Left renal pelvis (tissue), 4 donors: ENCODE results near the gene GJD4. TPM values are rescaled to one million over a fixed set of nuclear protein-coding genes. Genes with fewer than 3 reads are reported as not detected.

Experiments used
- DNase-seq, 4 donors: peaks; one replicate each; pipeline ENCODE4 v3.0.0-alpha.2; 2013; ENCODE audit warnings: low read depth in 4 of 4, low spot score in 3 of 4
- polyA plus RNA-seq, 4 donors: library from polyadenylated mRNA; unstranded; fragments of 120-200 nt; gene quantifications; one replicate each; pipeline ENCODE4 v1.2.1, GENCODE V29; 2013; ENCODE audit not compliant: insufficient read length in 4 of 4

Gene GJD4
- polyA plus RNA-seq, 4 donors: 0.17 TPM; not detected in 3

GRCh38 chr10:35578618-35578956, 26.6 kb upstream of the GJD4 start:
- no peak for DNase-seq

DNA sequence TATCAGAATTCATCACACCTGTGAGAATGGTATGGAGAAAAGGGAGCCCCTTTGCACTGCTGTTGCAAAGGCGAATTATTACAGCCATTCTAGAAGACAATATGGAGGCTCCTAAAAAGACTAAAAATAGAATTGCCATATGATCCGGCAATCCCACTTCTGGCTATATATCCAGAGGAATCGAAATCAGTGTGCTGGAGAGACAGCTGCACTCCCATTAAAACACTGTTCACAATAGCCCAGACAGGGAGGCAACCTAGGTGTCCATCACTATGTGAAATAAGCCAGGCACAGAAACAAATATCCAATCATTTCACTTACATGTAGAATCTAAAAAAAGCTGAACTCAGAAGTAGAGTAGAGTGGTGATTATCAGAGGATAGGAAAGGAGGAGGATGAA, 26.0 kb upstream of the GJD4 start:
- DNase-seq: no peak

- no peak for DNase-seq
These were observed 25.3 kb upstream of the GJD4 start for GRCh38 chr10:35579726-35580422.

GRCh38 chr10:35580423-35580770, 24.7 kb upstream of the GJD4 start:
- no peak for DNase-seq

GRCh38 chr10:35581655-35582054, 23.5 kb upstream of the GJD4 start:
- DNase-seq: no peak

DNA sequence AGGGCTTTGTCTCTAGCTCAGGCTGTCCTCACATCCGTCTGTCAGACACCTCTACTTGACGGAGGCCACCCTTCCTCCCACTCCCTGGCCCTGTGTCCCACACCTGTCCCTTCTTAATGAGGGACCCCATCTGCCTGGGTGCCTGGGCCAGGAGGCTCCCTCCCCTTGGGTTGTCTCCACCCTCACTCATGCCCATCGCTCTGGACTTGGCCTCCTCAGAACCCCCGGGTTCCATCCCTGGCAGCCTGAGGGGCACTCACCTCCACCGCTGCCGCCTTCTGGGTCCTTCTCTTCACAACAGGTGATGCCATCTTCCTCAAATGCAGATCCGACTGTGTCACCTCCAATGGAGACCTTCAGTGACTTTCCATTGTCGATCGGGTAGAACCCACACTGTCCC, 20.2 kb upstream of the GJD4 start:
- no peak for DNase-seq

GRCh38 chr10:35585356-35585755, 19.8 kb upstream of the GJD4 start:
- DNase-seq: no peak

DNA sequence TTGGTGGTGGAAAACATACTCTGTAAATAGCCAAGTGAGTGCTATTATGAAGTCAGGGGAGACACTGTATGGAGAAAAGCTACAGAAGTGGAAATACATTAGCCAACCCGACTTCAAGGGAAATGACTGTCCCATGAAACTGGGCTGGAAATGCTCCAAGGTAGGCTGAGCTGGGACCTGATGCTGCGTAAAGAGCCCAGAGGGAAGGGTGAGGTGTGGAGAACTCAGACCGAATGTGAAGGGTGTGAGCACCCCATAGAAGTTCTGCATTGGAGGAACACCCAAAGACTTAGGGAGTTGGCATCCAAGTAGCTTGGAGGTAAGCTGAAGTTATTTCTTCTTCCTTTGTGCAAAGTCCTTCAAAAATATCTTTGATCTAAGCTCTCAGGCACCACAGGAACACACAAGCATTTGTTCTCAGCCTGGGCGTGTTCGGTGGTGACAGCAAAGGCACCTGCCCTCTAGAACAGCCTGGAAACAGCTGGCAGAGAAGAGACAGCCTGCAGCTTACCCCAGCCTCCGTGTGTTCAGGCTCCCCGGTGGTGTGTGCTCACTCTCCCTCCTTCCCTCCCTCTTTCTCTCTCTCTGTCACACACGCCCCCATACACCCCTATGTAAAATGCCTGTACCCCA, 19.1 kb upstream of the GJD4 start:
- no peak for DNase-seq

DNA sequence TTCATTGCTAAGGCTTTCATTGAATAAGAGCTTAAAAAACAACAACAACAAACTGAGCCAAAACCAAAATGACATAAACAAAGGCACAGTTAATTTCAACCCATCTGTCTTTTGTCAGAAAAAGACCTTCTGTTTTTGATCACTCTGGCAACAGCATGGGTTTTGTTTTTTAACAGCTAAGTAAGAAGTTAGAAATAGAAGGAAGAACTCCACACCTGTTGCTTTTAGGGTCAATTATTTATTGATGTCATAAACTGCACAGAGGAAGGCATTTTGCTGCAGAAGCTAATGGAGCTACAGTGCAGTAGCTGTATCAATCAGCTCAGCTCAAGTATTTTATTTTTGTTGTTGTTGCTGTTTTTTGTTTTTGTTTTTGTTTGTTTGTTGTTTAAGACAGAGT, 16.3 kb upstream of the GJD4 start:
- DNase-seq: no peak

GRCh38 chr10:35592441-35592840, 12.7 kb upstream of the GJD4 start:
- no peak for DNase-seq

DNA sequence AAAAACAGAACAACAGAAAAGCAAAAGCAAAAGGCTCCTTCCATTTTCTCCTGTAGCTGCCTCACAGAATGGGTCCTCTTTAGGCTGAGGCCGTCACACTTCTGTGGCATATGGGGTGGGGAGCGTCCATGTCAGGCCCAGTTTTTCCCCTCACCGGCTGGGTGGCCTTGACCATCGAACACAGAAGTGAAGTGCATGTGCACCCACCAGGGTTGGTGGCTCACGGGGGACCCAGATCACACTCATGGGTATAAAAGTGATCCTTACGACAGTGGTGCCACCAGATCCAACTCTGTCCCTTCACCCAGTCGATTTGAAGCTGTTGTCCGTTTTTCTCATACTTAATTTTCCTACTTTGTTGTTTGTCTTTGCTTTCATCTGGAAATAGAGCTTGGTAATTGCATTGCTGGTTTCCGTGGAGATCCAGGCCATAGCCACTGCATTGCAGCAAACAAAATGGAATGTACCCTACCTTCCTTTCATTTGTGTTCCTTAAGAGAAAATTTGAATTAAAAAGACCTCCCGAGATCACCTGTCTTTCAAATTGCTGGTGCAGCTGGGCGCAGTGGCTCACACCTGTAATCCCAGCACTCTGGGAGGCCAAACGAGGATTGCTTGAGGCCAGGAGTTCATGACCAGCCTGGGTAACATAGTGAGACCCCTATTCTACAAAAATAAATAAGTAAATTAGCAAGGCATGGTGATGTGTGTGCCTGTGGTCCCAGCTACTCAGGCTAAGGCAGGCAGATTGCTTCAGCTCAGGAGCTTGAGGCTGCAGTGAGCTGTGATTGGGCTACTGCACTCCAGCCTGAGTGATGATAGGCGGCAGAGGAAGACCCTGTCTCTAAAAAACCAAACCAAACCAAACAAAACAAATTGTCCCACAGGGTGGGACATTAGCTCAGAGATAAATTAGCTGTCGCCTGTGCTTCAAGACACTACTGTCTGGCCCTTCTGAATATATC, 10.7 kb upstream of the GJD4 start:
- no peak for DNase-seq

- DNase-seq: no peak
These were observed 10.0 kb upstream of the GJD4 start for GRCh38 chr10:35595106-35595505.

- no peak for DNase-seq
These were observed 6.8 kb upstream of the GJD4 start for GRCh38 chr10:35598379-35598778.

GRCh38 chr10:35600193-35600592, 4.9 kb upstream of the GJD4 start:
- DNase-seq: no peak

DNA sequence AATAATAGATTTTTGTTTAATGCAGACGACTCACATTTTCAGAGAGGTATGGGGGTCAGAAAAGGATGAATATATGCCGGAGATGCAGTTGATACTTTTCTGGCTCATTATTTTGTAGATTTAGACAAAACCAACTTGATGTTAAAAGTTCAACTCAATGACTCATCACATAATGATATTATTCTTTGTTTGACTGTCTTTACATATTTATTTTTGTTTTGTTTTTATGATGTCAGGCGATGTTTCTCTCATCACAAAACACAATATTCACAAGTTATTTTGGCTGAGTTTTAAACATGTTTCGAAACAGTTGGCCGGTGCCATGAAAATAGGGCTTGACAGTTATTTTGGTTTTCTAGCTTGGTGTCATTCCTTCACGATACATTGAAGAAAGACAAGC, 1.3 kb downstream of the GJD4 start:
- no peak for DNase-seq

DNA sequence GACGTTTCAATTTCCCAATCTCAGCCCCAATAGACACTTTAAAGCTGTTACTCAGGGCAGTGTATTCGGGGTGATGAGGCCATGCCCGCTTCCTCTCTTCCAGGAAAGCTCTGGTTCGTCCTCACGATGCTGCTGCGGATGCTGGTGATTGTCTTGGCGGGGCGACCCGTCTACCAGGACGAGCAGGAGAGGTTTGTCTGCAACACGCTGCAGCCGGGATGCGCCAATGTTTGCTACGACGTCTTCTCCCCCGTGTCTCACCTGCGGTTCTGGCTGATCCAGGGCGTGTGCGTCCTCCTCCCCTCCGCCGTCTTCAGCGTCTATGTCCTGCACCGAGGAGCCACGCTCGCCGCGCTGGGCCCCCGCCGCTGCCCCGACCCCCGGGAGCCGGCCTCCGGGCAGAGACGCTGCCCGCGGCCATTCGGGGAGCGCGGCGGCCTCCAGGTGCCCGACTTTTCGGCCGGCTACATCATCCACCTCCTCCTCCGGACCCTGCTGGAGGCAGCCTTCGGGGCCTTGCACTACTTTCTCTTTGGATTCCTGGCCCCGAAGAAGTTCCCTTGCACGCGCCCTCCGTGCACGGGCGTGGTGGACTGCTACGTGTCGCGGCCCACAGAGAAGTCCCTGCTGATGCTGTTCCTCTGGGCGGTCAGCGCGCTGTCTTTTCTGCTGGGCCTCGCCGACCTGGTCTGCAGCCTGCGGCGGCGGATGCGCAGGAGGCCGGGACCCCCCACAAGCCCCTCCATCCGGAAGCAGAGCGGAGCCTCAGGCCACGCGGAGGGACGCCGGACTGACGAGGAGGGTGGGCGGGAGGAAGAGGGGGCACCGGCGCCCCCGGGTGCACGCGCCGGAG, 2.6 kb downstream of the GJD4 start:
- no peak for DNase-seq

DNA sequence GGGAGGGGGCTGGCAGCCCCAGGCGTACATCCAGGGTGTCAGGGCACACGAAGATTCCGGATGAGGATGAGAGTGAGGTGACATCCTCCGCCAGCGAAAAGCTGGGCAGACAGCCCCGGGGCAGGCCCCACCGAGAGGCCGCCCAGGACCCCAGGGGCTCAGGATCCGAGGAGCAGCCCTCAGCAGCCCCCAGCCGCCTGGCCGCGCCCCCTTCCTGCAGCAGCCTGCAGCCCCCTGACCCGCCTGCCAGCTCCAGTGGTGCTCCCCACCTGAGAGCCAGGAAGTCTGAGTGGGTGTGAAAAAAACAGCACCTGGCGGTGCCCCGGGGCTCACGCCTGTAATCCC, 3.2 kb downstream of the GJD4 start:
- no peak for DNase-seq

DNA sequence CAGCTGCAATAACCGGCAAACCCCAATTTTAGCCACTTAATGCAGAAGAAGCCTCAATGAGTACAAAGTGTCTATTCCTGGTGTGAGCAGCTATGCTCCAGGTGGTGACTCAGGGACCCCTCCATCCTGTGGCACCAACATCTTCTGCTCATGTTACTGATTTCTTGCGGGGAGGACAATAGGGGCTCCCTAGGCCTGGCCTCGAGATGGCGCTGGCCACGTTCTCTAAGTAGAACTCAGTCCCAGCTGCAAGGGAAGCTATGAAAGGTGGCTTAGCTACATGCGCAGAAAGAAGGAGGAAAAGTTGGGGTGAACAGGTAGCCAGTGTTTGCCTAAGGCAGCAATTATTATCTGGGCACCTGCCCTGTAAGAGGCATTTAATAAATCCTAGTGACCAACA, 6.6 kb downstream of the GJD4 start:
- DNase-seq: no peak

DNA sequence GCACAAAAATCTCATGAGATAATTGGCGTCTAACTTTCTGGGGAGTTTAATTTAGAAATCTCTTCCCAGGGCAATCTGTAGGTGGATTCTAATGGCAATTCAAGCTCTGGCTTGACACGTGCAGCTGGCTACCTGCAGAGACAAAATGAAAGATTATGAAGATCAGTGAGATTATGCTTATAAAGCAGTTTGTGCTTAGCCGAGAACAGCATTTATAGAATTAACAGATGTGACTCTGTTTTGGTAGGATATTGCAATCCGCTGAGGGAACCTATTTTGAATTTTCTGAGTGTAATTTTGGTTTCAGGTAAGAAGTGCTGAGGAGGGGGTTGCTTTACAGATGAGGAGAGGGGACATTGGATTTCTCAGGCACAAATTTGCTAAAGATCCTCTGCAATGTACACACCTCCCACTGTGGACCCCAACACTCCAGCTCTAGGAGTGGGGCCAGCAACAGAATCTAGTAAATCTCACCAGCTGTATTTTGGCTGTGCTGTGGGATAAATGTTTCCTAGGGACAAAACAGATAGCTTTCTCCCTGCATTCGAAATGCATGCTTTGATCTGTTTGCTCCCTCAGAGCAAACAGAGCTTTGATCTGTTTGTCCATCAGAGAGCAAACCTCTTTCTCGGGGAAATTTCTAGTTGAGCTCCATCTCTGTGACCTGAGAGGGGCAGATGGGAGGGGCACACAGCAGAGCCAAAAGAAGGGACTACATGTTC, 7.4 kb downstream of the GJD4 start:
- DNase-seq: no peak

- no peak for DNase-seq
These were observed 7.9 kb downstream of the GJD4 start for GRCh38 chr10:35613107-35613440.
